C4-2B (cell line): ENCODE results near the gene REPIN1.

Source experiments
- ZFX ChIP-seq: fragments of 450-650 bp; IDR thresholded peaks from 2 replicates; pipeline ENCODE4 v1.6.1; 2017
- TF ChIP-seq, protein P1 (sequence below): fragments of 450-650 bp; conservative IDR thresholded peaks from 2 replicates; pipeline ENCODE4 v1.5.1; 2017; ENCODE audit warnings: mild to moderate bottlenecking

DNA sequence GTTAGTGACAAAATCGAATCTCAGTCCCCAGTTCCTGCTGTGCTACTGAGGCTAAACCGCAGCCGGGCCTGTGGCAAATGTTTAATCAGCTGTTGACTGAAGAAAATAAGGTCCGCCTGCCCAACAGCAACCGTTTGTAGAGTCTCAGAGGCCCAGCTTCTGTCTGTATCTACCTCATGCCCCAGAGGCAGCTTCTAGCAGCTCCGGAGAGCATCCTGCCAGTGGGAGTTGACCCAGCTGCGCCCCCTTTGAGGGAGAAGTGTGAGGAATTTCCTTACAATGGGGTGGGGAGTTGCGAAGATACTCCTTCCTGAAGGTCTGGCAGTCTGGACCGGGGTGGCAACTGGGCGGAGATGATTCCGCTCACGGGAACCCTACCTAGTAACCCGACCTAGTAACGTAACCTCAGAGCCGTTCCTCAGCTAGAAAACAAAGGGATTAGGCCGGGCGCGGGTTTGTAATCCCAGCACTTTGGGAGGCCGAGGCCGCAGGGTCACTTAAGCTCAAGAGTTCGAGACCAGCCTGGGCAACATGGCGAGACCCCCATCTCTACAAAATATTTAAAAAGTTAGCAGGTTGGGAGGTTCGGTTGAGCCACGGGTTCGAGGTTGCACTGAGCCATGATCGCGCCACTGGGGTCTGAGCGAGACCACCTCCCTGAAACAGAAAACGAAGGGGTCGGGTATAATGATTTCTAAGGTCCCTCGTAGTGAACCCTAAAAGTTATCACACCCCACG, 9.7 kb downstream of the REPIN1 start:
- TF ChIP-seq, protein P1, sequence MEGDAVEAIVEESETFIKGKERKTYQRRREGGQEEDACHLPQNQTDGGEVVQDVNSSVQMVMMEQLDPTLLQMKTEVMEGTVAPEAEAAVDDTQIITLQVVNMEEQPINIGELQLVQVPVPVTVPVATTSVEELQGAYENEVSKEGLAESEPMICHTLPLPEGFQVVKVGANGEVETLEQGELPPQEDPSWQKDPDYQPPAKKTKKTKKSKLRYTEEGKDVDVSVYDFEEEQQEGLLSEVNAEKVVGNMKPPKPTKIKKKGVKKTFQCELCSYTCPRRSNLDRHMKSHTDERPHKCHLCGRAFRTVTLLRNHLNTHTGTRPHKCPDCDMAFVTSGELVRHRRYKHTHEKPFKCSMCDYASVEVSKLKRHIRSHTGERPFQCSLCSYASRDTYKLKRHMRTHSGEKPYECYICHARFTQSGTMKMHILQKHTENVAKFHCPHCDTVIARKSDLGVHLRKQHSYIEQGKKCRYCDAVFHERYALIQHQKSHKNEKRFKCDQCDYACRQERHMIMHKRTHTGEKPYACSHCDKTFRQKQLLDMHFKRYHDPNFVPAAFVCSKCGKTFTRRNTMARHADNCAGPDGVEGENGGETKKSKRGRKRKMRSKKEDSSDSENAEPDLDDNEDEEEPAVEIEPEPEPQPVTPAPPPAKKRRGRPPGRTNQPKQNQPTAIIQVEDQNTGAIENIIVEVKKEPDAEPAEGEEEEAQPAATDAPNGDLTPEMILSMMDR: no peak
- TF ChIP-seq ZFX: no peak
